ENCODE measurements around the gene KDM8. TPM values are rescaled to one million over a fixed set of nuclear protein-coding genes. Genes with fewer than 3 reads are reported as not detected.

Gene KDM8
- total RNA-seq, 1 donor from 2014 or later, result 9.6 TPM

GRCh38 chr16:27222249-27223225 is 19.2 kb downstream of the KDM8 start:
- H3K9me3 Mint-ChIP-seq (ENCODE audit: unreplicated experiment), result peaks cover 3% of the 10 kb centered on the region
- H3K27ac Mint-ChIP-seq (ENCODE audit: unreplicated experiment), result peak overlapping the region; percentile 79
- H3K36me3 Mint-ChIP-seq (ENCODE audit: unreplicated experiment), result no peaks in the 10 kb centered on the region
- no peak for DNase-seq
- no peak overlapping the region for H3K4me3 Mint-ChIP-seq (ENCODE audit: unreplicated experiment)
- peaks cover 1% of the 10 kb centered on the region for H3K27me3 Mint-ChIP-seq (ENCODE audit: unreplicated experiment)
- H3K4me1 Mint-ChIP-seq (ENCODE audit: low read depth, unreplicated experiment), result peaks cover 18% of the 10 kb centered on the region
- no peak for TF ChIP-seq CTCF (IDR thresholded peaks at IDR 0.05; ENCODE audit: partially characterized antibody, unreplicated experiment)

- Mint-ChIP-seq H3K36me3 (ENCODE audit: unreplicated experiment) (no peaks in the 10 kb centered on the region), H3K9me3 (ENCODE audit: unreplicated experiment) (peaks cover 3% of the 10 kb centered on the region)
These were observed 19.9 kb downstream of the KDM8 start for GRCh38 chr16:27223226-27223610.

GRCh38 chr16:27223701-27224100 is 20.4 kb downstream of the KDM8 start:
- H3K4me3 Mint-ChIP-seq (ENCODE audit: unreplicated experiment), result no peak overlapping the region
- no peak for TF ChIP-seq CTCF (IDR thresholded peaks at IDR 0.05; ENCODE audit: partially characterized antibody, unreplicated experiment)
- peaks cover 3% of the 10 kb centered on the region for H3K9me3 Mint-ChIP-seq (ENCODE audit: unreplicated experiment)
- no peaks in the 10 kb centered on the region for H3K36me3 Mint-ChIP-seq (ENCODE audit: unreplicated experiment)
- no peak for DNase-seq
- H3K4me1 Mint-ChIP-seq (ENCODE audit: low read depth, unreplicated experiment), result peaks cover 18% of the 10 kb centered on the region
- no peak overlapping the region for H3K27ac Mint-ChIP-seq (ENCODE audit: unreplicated experiment)
- H3K27me3 Mint-ChIP-seq (ENCODE audit: unreplicated experiment), result peaks cover 1% of the 10 kb centered on the region

More at GRCh38 chr16:27223226-27223610, 19.9 kb downstream of the KDM8 start:
- Mint-ChIP-seq H3K4me1 (ENCODE audit: low read depth, unreplicated experiment) (peaks cover 18% of the 10 kb centered on the region), H3K4me3 (ENCODE audit: unreplicated experiment) (no peak overlapping the region), H3K27me3 (ENCODE audit: unreplicated experiment) (peaks cover 1% of the 10 kb centered on the region), H3K27ac (ENCODE audit: unreplicated experiment) (no peak overlapping the region)
- no peak for TF ChIP-seq CTCF (IDR thresholded peaks at IDR 0.05; ENCODE audit: partially characterized antibody, unreplicated experiment)
- no peak for DNase-seq

- peaks cover 18% of the 10 kb centered on the region for H3K4me1 Mint-ChIP-seq (ENCODE audit: low read depth, unreplicated experiment)
- DNase-seq, result no peak
- no peak for TF ChIP-seq CTCF (IDR thresholded peaks at IDR 0.05; ENCODE audit: partially characterized antibody, unreplicated experiment)
- no peaks in the 10 kb centered on the region for H3K36me3 Mint-ChIP-seq (ENCODE audit: unreplicated experiment)
- H3K9me3 Mint-ChIP-seq (ENCODE audit: unreplicated experiment), result peaks cover 7% of the 10 kb centered on the region
- no peak overlapping the region for H3K27ac Mint-ChIP-seq (ENCODE audit: unreplicated experiment)
- H3K4me3 Mint-ChIP-seq (ENCODE audit: unreplicated experiment), result no peak overlapping the region
- peaks cover 4% of the 10 kb centered on the region for H3K27me3 Mint-ChIP-seq (ENCODE audit: unreplicated experiment)
These were observed 21.0 kb downstream of the KDM8 start for GRCh38 chr16:27224271-27224737.

All from glutamatergic neuron (in vitro differentiated cells).